Skeletal muscle tissue (tissue), 4 donors: Measurements from ENCODE around the gene TIAM1. TPM values are rescaled to one million over a fixed set of nuclear protein-coding genes. Genes with fewer than 3 reads are reported as not detected.

Source experiments
- H3K27ac ChIP-seq: one replicate; pipeline ENCODE4 v1.7.0; 2013; ENCODE audit warnings: mild to moderate bottlenecking, low read depth, low read length, inconsistent platforms
- H3K27me3 ChIP-seq, 3 donors: one replicate each; pipeline ENCODE4 v1.7.0; 2013; ENCODE audit warnings: low read length in 3 of 3; ENCODE audit not compliant: control insufficient read depth in 3 of 3, insufficient read depth in 3 of 3
- H3K36me3 ChIP-seq, 3 donors: one replicate each; pipeline ENCODE4 v1.7.0; 2013; ENCODE audit warnings: low read length in 3 of 3; ENCODE audit not compliant: control insufficient read depth in 3 of 3, insufficient read depth in 3 of 3
- H3K4me1 ChIP-seq, 3 donors: one replicate each; pipeline ENCODE4 v1.7.0; 2013; ENCODE audit warnings: low read length in 3 of 3, mild to moderate bottlenecking in 3 of 3; ENCODE audit not compliant: control insufficient read depth in 3 of 3, insufficient read depth in 3 of 3
- H3K4me3 ChIP-seq, 3 donors: one replicate each; pipeline ENCODE4 v1.7.0; 2013; ENCODE audit warnings: low read length in 3 of 3
- H3K9ac ChIP-seq, 3 donors: one replicate each; pipeline ENCODE4 v1.7.0; 2013; ENCODE audit warnings: low read length in 3 of 3, mild to moderate bottlenecking in 3 of 3, moderate library complexity in 2 of 3, low read depth in 1 of 3
- H3K9me3 ChIP-seq, 3 donors: one replicate each; pipeline ENCODE4 v1.7.0; 2013; ENCODE audit warnings: low read length in 3 of 3; ENCODE audit not compliant: control insufficient read depth in 3 of 3
- total RNA-seq: library from RNA; depleted of rRNA; stranded (reverse); fragments of >200 nt; gene quantifications from one replicate; pipeline ENCODE4 v1.2.3, GENCODE V29; 2014
- donor health status: Osteomylitis.

Gene TIAM1
- total RNA-seq, 1 donor from 2014 or later = 24.5 TPM

DNA sequence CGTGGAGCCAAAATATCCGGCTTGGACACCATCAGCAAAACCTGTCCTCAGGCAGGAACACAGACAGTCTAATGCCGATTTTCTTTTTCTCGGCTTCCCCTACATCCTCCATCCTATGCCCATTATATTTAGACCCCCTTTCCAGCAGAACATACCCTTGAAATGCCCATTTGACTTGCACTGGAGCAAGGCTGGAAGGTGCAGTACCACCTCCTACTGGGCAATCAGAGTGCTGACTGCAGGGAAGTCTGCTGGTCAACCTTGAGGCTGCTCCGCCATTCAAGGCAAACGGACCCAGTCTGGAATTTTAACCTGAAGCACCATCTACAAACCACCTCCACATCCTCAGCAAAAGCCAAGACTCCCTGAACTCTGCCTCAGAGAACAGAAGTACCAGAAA lies 79.5 kb downstream of the TIAM1 start:
- Histone ChIP-seq H3K9me3 (no peaks in the 10 kb centered on the region), H3K27me3 (peaks cover 0 to 4% (median 2%) of the 10 kb centered on the region in 3 donors), H3K9ac (no peak overlapping the region), H3K27ac (no peak overlapping the region), H3K36me3 (no peaks in the 10 kb centered on the region), H3K4me1 (peaks cover 0 to 3% (median 0%) of the 10 kb centered on the region in 3 donors), H3K4me3 (no peak overlapping the region)

GRCh38 chr21:31262728-31263127 lies 81.3 kb downstream of the TIAM1 start:
- Histone ChIP-seq H3K27ac (no peak overlapping the region), H3K36me3 (no peaks in the 10 kb centered on the region), H3K9ac (no peak overlapping the region), H3K4me3 (no peak overlapping the region), H3K27me3 (peaks cover 0 to 4% (median 2%) of the 10 kb centered on the region in 3 donors), H3K9me3 (no peaks in the 10 kb centered on the region), H3K4me1 (peaks cover 0 to 3% (median 0%) of the 10 kb centered on the region in 3 donors)

DNA sequence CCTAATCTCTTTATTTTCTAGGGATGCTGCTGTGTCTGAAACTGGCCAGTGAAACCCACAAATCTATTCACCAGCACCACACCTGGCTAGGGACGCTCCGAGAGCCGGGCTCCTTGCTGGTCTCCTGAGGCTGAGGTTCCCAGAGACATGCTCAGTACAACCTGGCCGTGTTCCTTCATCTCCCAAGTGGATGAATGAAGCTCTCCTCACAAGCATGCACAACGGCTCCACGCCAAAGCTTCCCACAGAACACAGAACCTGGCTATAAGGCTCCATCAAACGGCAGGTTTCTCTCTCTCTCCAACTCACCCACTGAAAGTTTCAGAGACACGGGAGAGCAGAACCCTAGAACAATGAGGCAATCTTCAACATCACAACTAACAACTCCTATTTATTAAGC lies 82.3 kb downstream of the TIAM1 start:
- Histone ChIP-seq H3K36me3 (no peaks in the 10 kb centered on the region), H3K4me3 (no peak overlapping the region), H3K4me1 (peaks cover 0 to 3% (median 0%) of the 10 kb centered on the region in 3 donors), H3K27ac (no peak overlapping the region), H3K9me3 (no peaks in the 10 kb centered on the region), H3K27me3 (peaks cover 0 to 4% (median 2%) of the 10 kb centered on the region in 3 donors), H3K9ac (no peak overlapping the region)

DNA sequence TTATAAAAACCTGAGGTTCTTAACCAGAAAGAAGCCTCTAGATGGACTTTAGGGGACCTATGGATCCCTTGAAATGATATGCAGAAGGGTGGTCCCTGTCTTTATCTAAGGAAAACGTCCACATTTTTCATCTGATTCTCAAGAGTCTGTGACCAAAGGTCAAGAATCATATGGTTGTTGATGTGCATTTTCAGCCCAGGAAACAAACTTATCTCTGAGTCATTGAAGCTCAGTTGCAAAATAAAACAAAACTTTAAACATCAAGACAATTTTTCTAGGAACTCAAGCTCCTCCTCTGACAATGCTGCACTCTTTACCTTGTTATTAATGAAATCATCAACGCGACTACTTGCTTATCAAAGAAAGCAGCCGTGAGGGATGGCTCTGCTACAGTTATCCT lies 83.3 kb downstream of the TIAM1 start:
- Histone ChIP-seq H3K4me3 (no peak overlapping the region), H3K27ac (no peak overlapping the region), H3K36me3 (no peaks in the 10 kb centered on the region), H3K27me3 (peaks cover 0 to 4% (median 0%) of the 10 kb centered on the region in 3 donors), H3K9me3 (no peaks in the 10 kb centered on the region), H3K4me1 (peaks cover 0 to 3% (median 0%) of the 10 kb centered on the region in 3 donors), H3K9ac (no peak overlapping the region)

GRCh38 chr21:31258073-31258472 lies 86.0 kb downstream of the TIAM1 start:
- Histone ChIP-seq H3K36me3 (no peaks in the 10 kb centered on the region), H3K27me3 (no peaks in the 10 kb centered on the region), H3K27ac (no peak overlapping the region), H3K9me3 (no peaks in the 10 kb centered on the region), H3K4me1 (no peaks in the 10 kb centered on the region), H3K4me3 (no peak overlapping the region), H3K9ac (no peak overlapping the region)

DNA sequence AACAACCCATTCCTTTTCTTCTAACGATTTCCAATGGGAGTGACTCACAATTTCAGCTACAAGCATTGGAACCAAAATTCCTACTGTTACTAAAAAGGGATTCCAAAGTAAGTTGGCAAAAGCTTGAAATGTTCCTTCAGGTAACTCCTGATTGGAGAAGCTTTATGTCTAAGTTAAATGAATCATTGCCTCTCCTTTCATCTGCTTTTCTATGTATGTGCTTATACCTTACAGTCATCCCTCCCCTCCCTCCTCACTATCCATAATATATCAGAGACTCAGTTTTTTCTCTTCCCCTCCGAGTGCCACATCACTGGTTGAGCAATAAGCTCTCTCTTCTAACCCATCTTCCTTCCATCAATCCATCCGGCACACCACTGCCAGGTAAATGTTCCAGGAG lies 86.8 kb downstream of the TIAM1 start:
- no peak overlapping the region for H3K9ac ChIP-seq
- no peak overlapping the region for H3K27ac ChIP-seq
- H3K36me3 ChIP-seq = no peaks in the 10 kb centered on the region
- H3K4me3 ChIP-seq = no peak overlapping the region
- no peaks in the 10 kb centered on the region for H3K4me1 ChIP-seq
- H3K9me3 ChIP-seq = no peaks in the 10 kb centered on the region
- no peaks in the 10 kb centered on the region for H3K27me3 ChIP-seq

DNA sequence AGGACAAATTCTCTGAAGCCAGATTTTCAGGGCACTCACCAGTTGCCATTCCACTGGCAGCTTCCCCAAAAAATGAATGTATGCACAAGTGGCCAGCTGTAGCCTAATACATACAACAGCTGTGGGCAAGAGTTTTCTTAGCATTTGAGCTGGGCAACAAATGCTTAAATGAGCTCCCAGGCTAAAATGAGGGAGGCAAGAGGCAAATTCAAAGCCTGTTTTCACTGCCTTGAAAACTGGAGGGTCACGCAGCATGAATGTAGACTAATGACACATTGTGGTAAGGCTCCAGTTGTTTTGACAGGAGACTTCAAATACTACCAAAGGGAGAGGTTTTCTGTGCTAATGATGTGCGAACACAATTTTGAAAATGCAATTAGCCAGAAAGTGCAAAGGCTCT lies 88.2 kb downstream of the TIAM1 start:
- Histone ChIP-seq H3K9me3 (no peaks in the 10 kb centered on the region), H3K4me1 (no peaks in the 10 kb centered on the region), H3K36me3 (no peaks in the 10 kb centered on the region), H3K27me3 (no peaks in the 10 kb centered on the region), H3K27ac (no peak overlapping the region), H3K4me3 (no peak overlapping the region), H3K9ac (no peak overlapping the region)

DNA sequence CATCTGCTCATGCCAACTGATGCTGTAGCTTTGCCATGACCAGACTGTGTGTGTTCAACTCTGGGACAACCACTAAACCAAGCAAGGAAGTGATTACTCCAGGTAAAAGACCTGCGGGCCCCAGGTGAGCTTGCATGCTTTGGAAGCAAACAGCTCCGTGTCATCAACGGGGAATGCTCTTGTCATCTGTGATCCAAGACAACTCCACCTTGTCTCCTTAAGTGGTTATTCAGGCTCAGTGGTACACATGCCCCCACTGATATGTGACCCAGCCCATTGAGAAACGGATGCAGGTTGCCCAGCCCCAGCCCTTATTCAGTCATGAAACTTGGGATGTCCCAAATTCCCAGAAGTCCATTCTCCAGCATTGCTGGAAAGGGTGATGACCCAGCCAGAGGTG lies 89.0 kb downstream of the TIAM1 start:
- H3K9me3 ChIP-seq = no peaks in the 10 kb centered on the region
- no peaks in the 10 kb centered on the region for H3K27me3 ChIP-seq
- no peaks in the 10 kb centered on the region for H3K36me3 ChIP-seq
- no peaks in the 10 kb centered on the region for H3K4me1 ChIP-seq
- no peak overlapping the region for H3K27ac ChIP-seq
- H3K4me3 ChIP-seq = no peak overlapping the region
- no peak overlapping the region for H3K9ac ChIP-seq

DNA sequence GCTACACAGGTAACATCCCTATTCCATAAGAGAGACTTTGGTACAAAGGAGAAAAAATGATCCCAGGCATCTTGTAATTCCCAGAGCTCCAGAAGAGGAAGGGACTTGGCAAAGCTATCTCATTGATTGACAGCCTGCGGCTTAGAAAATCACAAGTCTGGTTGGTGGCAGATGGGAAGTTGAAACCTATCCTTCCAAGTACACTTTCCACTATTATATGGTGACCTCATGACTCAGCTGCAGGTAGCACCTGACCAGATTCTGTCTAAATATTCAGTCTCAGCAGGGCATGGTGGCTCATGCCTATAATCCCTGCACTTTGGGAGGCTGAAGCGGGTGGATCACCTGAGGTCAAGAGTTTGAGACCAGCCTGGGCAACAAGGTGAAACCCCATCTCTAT lies 89.9 kb downstream of the TIAM1 start:
- no peaks in the 10 kb centered on the region for H3K9me3 ChIP-seq
- H3K27ac ChIP-seq = no peak overlapping the region
- H3K4me3 ChIP-seq = no peak overlapping the region
- H3K27me3 ChIP-seq = no peaks in the 10 kb centered on the region
- H3K9ac ChIP-seq = no peak overlapping the region
- no peaks in the 10 kb centered on the region for H3K4me1 ChIP-seq
- H3K36me3 ChIP-seq = no peaks in the 10 kb centered on the region

DNA sequence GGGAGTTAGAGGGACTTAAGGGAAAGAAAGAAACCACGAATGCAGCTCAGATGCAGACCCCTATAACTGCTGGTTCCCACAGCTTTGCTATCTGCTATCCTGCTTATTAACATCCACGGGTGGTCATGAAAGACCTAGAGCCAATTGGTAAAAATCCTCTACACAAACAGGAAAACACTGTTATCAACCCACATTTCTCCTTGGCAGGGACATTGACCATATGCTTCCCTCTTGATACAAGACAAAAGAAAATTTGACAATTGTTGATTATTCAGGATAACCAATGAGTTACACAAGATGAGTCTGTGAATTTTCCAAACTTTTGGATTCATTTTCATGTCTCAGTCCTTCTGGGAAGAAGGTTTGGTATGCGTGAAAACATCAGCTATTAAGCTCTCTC lies 90.4 kb downstream of the TIAM1 start:
- no peaks in the 10 kb centered on the region for H3K36me3 ChIP-seq
- H3K9ac ChIP-seq = no peak overlapping the region
- H3K9me3 ChIP-seq = no peaks in the 10 kb centered on the region
- no peak overlapping the region for H3K4me3 ChIP-seq
- no peak overlapping the region for H3K27ac ChIP-seq
- H3K27me3 ChIP-seq = no peaks in the 10 kb centered on the region
- H3K4me1 ChIP-seq = no peaks in the 10 kb centered on the region

DNA sequence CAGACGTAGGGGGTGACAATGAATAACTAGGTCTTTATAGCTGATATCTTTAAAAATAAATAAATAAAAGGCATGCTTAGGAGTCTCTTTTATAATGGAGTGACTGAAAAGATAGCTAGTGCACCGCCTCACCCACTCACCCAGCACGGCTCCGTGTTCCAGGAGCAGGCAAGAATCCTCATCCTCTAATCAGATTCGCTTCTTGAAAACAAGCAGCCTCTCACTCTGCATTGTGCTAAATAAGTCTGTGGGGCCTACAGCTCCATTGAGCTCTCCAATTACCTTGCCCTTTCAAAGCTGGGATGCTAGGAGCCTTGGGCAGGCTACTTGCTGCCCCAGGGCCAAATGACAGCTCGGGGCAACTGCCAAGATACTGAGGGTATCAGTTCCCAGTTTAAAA lies 91.5 kb downstream of the TIAM1 start:
- Histone ChIP-seq H3K36me3 (no peaks in the 10 kb centered on the region), H3K27ac (no peak overlapping the region), H3K9ac (no peak overlapping the region), H3K27me3 (no peaks in the 10 kb centered on the region), H3K4me1 (no peaks in the 10 kb centered on the region), H3K9me3 (no peaks in the 10 kb centered on the region), H3K4me3 (no peak overlapping the region)
